Activated naive CD4-positive, alpha-beta T cell treated with anti-CD3 and anti-CD28 coated beads, Interleukin-2, amount 50 U/mL, for 72 hours (primary cell): ENCODE measurements around the gene HOXC4. TPM values are rescaled to one million over a fixed set of nuclear protein-coding genes. Genes with fewer than 3 reads are reported as not detected.

Experiments
- ATAC-seq, 2 donors: fragments of 150-1000 bp; cut with Tn5 transposase; 2 replicates each; pipeline ENCODE4 v1.10.0; 2021; ENCODE audit warnings: mild to moderate bottlenecking in 2 of 2, moderate library complexity in 2 of 2
- DNase-seq, 2 donors: peaks; one replicate each; pipeline ENCODE4 v3.0.0; 2021 to 2022; ENCODE audit warnings: low spot score in 2 of 2
- H3K27ac Mint-ChIP-seq, 2 donors: one replicate each; pipeline ENCODE4 v1.8.0; 2022; ENCODE audit warnings: mild to moderate bottlenecking in 2 of 2, mixed read lengths in 2 of 2
- H3K36me3 Mint-ChIP-seq, 2 donors: one replicate each; pipeline ENCODE4 v1.8.0; 2022; ENCODE audit warnings: mixed read lengths in 2 of 2
- H3K9me3 Mint-ChIP-seq, 2 donors: one replicate each; pipeline ENCODE4 v1.8.0; 2022; ENCODE audit warnings: mixed read lengths in 2 of 2
- total RNA-seq, 2 donors: library from RNA; stranded (reverse); gene quantifications; one replicate each; pipeline ENCODE4 v1.2.3, GENCODE V29; 2022

Gene HOXC4
- total RNA-seq, 2 donors from 2014 or later, result 0.18 TPM; not detected in 1

GRCh38 chr12:54024127-54024526 is 29.5 kb upstream of the HOXC4 start:
- no peak overlapping the region for H3K27ac Mint-ChIP-seq
- H3K9me3 Mint-ChIP-seq, result no peaks in the 10 kb centered on the region
- ATAC-seq (no peak), DNase-seq (no peak)
- H3K36me3 Mint-ChIP-seq, result no peaks in the 10 kb centered on the region

GRCh38 chr12:54024581-54025305 is 28.9 kb upstream of the HOXC4 start:
- Mint-ChIP-seq H3K9me3 (no peaks in the 10 kb centered on the region), H3K27ac (no peak overlapping the region), H3K36me3 (no peaks in the 10 kb centered on the region)
- no peak for DNase-seq
- ATAC-seq, result no peak

GRCh38 chr12:54025499-54026405 is 27.9 kb upstream of the HOXC4 start:
- no peak for DNase-seq
- Mint-ChIP-seq H3K9me3 (no peaks in the 10 kb centered on the region), H3K27ac (no peak overlapping the region), H3K36me3 (no peaks in the 10 kb centered on the region)
- ATAC-seq, result no peak

GRCh38 chr12:54026640-54027441 is 26.8 kb upstream of the HOXC4 start:
- H3K9me3 Mint-ChIP-seq, result no peaks in the 10 kb centered on the region
- DNase-seq (no peak), ATAC-seq (no peak)
- no peak overlapping the region for H3K27ac Mint-ChIP-seq
- no peaks in the 10 kb centered on the region for H3K36me3 Mint-ChIP-seq

- H3K36me3 Mint-ChIP-seq, result peaks cover 0 to 4% of the 10 kb centered on the region in 2 donors
- no peak for DNase-seq
- no peak overlapping the region for H3K27ac Mint-ChIP-seq
- no peak for ATAC-seq
- no peaks in the 10 kb centered on the region for H3K9me3 Mint-ChIP-seq
These were observed 26.2 kb upstream of the HOXC4 start for GRCh38 chr12:54027442-54027786.

- H3K9me3 Mint-ChIP-seq, result no peaks in the 10 kb centered on the region
- no peak within 1 kb of the TSS for H3K27ac Mint-ChIP-seq
- ATAC-seq, result no peak
- no peak for DNase-seq
- H3K36me3 Mint-ChIP-seq, result peaks cover 3 to 8% of the 10 kb centered on the region in 2 donors
These were observed 25.1 kb upstream of the HOXC4 start, which contains the start of gene HOXC6 for GRCh38 chr12:54028314-54029201. Gene HOXC6, plus strand, starts transcription at chr12:54028440. Its CDS starts 82 bp downstream, at chr12:54028522.

GRCh38 chr12:54029529-54030441 is 23.9 kb upstream of the HOXC4 start:
- Mint-ChIP-seq H3K9me3 (no peaks in the 10 kb centered on the region), H3K36me3 (peaks cover 4 to 9% of the 10 kb centered on the region in 2 donors), H3K27ac (no peak overlapping the region)
- no peak for DNase-seq
- no peak for ATAC-seq

GRCh38 chr12:54030442-54030801 is 23.2 kb upstream of the HOXC4 start:
- DNase-seq (no peak), ATAC-seq (no peak)
- peaks cover 4 to 14% of the 10 kb centered on the region in 2 donors for H3K36me3 Mint-ChIP-seq
- no peaks in the 10 kb centered on the region for H3K9me3 Mint-ChIP-seq
- H3K27ac Mint-ChIP-seq, result no peak overlapping the region

- H3K9me3 Mint-ChIP-seq, result no peaks in the 10 kb centered on the region
- peaks cover 4 to 14% of the 10 kb centered on the region in 2 donors for H3K36me3 Mint-ChIP-seq
- no peak for DNase-seq
- no peak for ATAC-seq
- H3K27ac Mint-ChIP-seq, result no peak overlapping the region
These were observed 22.7 kb upstream of the HOXC4 start for GRCh38 chr12:54030889-54031471.

GRCh38 chr12:54031480-54031879 is 22.2 kb upstream of the HOXC4 start:
- DNase-seq, result no peak
- H3K36me3 Mint-ChIP-seq, result peaks cover 4 to 14% of the 10 kb centered on the region in 2 donors
- H3K27ac Mint-ChIP-seq, result no peak overlapping the region
- no peaks in the 10 kb centered on the region for H3K9me3 Mint-ChIP-seq
- no peak for ATAC-seq

GRCh38 chr12:54032086-54032619 is 21.5 kb upstream of the HOXC4 start:
- ATAC-seq, result peak in 1 of 2 donors; percentile 18
- Mint-ChIP-seq H3K9me3 (no peaks in the 10 kb centered on the region), H3K27ac (no peak overlapping the region), H3K36me3 (peaks cover 4 to 14% of the 10 kb centered on the region in 2 donors)
- no peak for DNase-seq

- peak; percentile 31 to 40 for ATAC-seq
- Mint-ChIP-seq H3K27ac (no peak within 1 kb of the TSS), H3K36me3 (peaks cover 4 to 14% of the 10 kb centered on the region in 2 donors), H3K9me3 (no peaks in the 10 kb centered on the region)
- DNase-seq, result peak in 1 of 2 donors; percentile 73
These were observed 21.0 kb upstream of the HOXC4 start, which contains the start of gene HOXC5 for GRCh38 chr12:54032627-54033100. Gene HOXC5, plus strand, starts transcription at chr12:54033050. Its CDS starts 73 bp downstream, at chr12:54033123.

GRCh38 chr12:54033106-54033979 is 20.3 kb upstream of the HOXC4 start:
- DNase-seq (no peak), ATAC-seq (peak; percentile 32 to 34)
- Mint-ChIP-seq H3K27ac (no peak overlapping the region), H3K36me3 (peaks cover 4 to 14% of the 10 kb centered on the region in 2 donors), H3K9me3 (no peaks in the 10 kb centered on the region)
